Activated naive CD4-positive, alpha-beta T cell treated with anti-CD3 and anti-CD28 coated beads, Interleukin-2, amount 50 U/mL, for 24 hours (primary cell): Measurements from ENCODE around the gene FXN.

Source experiments
- H3K27ac Mint-ChIP-seq: one replicate; pipeline ENCODE4 v1.8.0; 2021; ENCODE audit warnings: mild to moderate bottlenecking, mixed read lengths
- H3K27me3 Mint-ChIP-seq: one replicate; pipeline ENCODE4 v1.8.0; 2021; ENCODE audit warnings: mixed read lengths
- H3K36me3 Mint-ChIP-seq: one replicate; pipeline ENCODE4 v1.8.0; 2021; ENCODE audit warnings: mixed read lengths
- H3K4me1 Mint-ChIP-seq: one replicate; pipeline ENCODE4 v1.8.0; 2021; ENCODE audit warnings: mixed read lengths
- H3K4me3 Mint-ChIP-seq: one replicate; pipeline ENCODE4 v1.8.0; 2021; ENCODE audit warnings: mild to moderate bottlenecking, mixed read lengths
- H3K9me3 Mint-ChIP-seq: one replicate; pipeline ENCODE4 v1.8.0; 2021; ENCODE audit warnings: mixed read lengths

The FXN gene

DNA sequence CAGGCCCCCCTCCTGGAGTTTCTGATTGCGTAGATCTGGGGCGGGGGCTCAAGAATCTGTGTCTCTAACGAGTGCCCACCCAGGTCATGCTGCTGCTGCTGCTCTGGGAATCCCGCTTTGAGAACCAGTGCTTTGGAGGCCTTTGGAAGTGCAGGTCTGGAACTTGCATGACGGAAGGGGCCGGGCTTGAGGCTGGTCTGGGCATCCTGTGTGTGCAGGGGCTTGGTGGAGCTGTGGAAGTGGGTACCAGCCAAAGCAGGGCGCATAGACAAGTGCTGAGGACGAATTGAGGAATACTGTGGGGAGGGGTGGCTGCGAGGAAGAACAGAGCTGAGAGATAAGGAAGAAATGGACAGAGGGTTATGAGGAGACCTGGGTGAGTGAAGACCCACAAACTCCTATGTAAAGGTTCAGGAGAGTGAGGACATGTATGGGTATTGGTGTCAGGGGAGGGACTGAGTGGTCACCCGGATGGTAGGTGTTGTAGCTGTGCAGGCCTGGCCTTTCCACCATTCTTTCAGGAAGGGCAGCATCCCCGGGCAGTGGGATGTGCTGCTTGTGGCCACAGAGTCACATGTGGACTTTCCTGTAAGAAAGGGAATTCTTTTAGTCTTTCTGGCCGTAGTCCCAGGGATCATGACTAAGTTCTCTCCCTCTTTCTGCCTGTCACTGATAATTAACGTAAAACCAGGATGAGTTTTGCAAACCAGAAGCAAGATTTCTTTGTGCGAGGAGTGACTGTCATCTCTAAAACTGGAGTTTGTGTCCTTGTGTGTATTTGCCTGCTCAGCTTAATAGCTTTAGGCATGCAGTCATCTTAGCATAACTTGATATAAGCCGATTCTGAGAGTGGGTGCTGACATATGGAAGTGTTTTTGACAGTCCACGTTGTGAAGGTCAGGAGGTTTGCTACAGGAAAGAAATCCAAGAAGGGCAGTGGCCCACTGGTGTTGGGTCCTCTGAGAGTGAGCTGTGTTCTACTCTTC lies 95.2 kb downstream of the FXN start:
- H3K4me1 Mint-ChIP-seq = no peaks in the 10 kb centered on the region
- no peaks in the 10 kb centered on the region for H3K9me3 Mint-ChIP-seq
- no peak overlapping the region for H3K27ac Mint-ChIP-seq
- H3K27me3 Mint-ChIP-seq = no peaks in the 10 kb centered on the region
- no peaks in the 10 kb centered on the region for H3K36me3 Mint-ChIP-seq
- H3K4me3 Mint-ChIP-seq = no peak overlapping the region

- no peaks in the 10 kb centered on the region for H3K27me3 Mint-ChIP-seq
- no peaks in the 10 kb centered on the region for H3K36me3 Mint-ChIP-seq
- H3K4me3 Mint-ChIP-seq = no peak overlapping the region
- H3K4me1 Mint-ChIP-seq = no peaks in the 10 kb centered on the region
- no peak overlapping the region for H3K27ac Mint-ChIP-seq
- no peaks in the 10 kb centered on the region for H3K9me3 Mint-ChIP-seq
Observed at GRCh38 chr9:69131682-69132081, 96.1 kb downstream of the FXN start.

- Mint-ChIP-seq H3K9me3 (no peaks in the 10 kb centered on the region), H3K27me3 (no peaks in the 10 kb centered on the region), H3K27ac (no peak overlapping the region), H3K4me3 (no peak overlapping the region), H3K36me3 (no peaks in the 10 kb centered on the region), H3K4me1 (no peaks in the 10 kb centered on the region)
Observed at GRCh38 chr9:69132361-69132760, 96.8 kb downstream of the FXN start.

DNA sequence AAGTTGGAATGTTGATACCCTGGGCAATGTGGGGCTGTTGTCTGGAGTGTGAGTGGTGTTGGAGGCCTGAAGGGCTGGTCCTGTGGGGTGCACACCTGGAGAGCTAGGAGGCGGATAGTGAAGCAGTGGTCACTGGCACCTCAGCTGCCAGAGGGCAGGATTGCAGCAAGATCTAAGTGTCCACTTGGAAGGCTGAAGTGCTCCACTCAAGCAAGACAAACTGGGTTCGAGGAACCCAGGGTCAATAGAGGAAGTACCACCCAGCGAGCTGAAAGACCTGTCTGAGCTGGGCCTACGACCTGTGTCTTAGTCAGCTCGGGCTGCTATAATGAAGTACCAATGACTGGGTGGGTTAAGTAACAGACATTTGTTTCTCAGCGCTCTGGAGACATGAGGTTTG lies 98.9 kb downstream of the FXN start:
- H3K4me3 Mint-ChIP-seq = no peak overlapping the region
- H3K36me3 Mint-ChIP-seq = peaks cover 1% of the 10 kb centered on the region
- H3K27ac Mint-ChIP-seq = no peak overlapping the region
- no peaks in the 10 kb centered on the region for H3K27me3 Mint-ChIP-seq
- no peaks in the 10 kb centered on the region for H3K4me1 Mint-ChIP-seq
- H3K9me3 Mint-ChIP-seq = no peaks in the 10 kb centered on the region

DNA sequence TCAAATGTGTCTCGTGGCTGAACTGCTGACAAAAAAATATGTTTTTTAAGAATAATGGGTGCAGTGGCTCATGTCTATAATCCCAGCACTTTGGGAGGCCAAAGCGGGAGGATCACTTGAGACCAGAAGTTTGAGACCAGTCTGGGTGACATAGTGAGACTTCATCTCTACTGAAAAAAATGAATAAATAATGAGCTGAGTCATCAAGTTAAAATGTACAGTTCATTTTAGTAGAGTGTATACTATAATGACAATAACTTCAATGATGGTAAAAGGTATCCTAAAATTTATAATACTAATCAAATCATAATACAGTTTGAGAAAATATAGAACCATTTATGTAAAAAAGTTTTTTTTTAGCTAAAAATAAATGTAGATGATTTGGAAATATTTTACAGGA lies 100.6 kb downstream of the FXN start:
- Mint-ChIP-seq H3K4me3 (no peak overlapping the region), H3K27ac (no peak overlapping the region), H3K36me3 (peaks cover 1% of the 10 kb centered on the region), H3K9me3 (no peaks in the 10 kb centered on the region), H3K4me1 (no peaks in the 10 kb centered on the region), H3K27me3 (no peaks in the 10 kb centered on the region)

GRCh38 chr9:69136779-69137178 lies 101.2 kb downstream of the FXN start:
- no peak overlapping the region for H3K27ac Mint-ChIP-seq
- peaks cover 1% of the 10 kb centered on the region for H3K36me3 Mint-ChIP-seq
- H3K9me3 Mint-ChIP-seq = no peaks in the 10 kb centered on the region
- no peak overlapping the region for H3K4me3 Mint-ChIP-seq
- H3K27me3 Mint-ChIP-seq = no peaks in the 10 kb centered on the region
- no peaks in the 10 kb centered on the region for H3K4me1 Mint-ChIP-seq

DNA sequence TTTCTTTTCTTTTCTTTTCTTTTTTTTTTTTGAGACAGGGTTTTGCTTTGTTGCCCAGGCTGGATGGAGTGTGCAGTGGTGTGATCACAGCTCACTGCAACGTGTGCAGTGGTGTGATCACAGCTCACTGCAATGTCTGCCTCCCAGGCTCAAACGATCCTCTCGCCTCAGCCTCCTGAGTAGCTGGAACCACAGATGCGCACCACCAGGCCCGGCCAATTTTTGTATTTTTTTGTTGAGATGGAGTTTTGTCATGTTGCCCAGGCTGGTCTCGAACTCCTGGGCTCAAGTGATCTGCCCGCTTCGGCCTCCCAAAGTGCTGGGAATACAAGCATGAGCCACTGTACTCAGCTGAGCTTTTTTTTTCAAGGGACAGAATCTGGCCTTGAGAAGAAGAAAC lies 101.8 kb downstream of the FXN start:
- Mint-ChIP-seq H3K4me1 (peaks cover 4% of the 10 kb centered on the region), H3K27ac (no peak overlapping the region), H3K27me3 (no peaks in the 10 kb centered on the region), H3K4me3 (no peak overlapping the region), H3K9me3 (no peaks in the 10 kb centered on the region), H3K36me3 (peaks cover 1% of the 10 kb centered on the region)

GRCh38 chr9:69139596-69139995 lies 104.0 kb downstream of the FXN start:
- H3K27ac Mint-ChIP-seq = no peak overlapping the region
- no peak overlapping the region for H3K4me3 Mint-ChIP-seq
- no peaks in the 10 kb centered on the region for H3K27me3 Mint-ChIP-seq
- H3K36me3 Mint-ChIP-seq = peaks cover 1% of the 10 kb centered on the region
- peaks cover 7% of the 10 kb centered on the region for H3K4me1 Mint-ChIP-seq
- no peaks in the 10 kb centered on the region for H3K9me3 Mint-ChIP-seq

DNA sequence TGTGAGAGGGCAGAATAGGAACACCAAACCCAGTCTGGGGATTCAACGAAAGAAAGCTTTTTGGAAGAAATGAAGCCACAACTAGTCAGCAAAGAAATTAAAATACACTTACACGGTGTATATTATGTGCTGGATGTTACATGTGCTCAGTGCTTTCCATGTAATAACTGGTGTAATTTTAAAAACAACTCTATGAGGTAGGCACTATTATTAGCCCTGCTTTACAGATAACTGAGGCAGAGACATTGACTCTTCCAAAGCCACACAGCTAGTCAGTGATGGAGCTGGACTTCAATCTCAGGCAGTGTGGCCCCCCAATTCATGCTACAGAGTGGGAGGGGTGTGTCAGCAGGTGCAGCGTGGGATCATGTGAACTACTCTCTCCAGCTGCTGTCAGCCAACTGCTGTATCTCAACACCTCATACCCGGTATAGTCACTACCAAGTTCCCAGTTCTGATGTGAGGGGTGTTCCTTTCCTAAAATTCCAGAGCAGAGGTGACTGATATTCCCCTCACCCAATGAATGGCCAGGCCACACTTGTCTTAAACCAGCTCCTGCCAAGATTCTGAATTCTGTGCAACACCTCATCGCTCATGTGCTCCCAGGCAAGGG lies 104.7 kb downstream of the FXN start:
- Mint-ChIP-seq H3K27ac (no peak overlapping the region), H3K4me3 (no peak overlapping the region), H3K9me3 (no peaks in the 10 kb centered on the region), H3K27me3 (no peaks in the 10 kb centered on the region), H3K4me1 (peaks cover 7% of the 10 kb centered on the region), H3K36me3 (peaks cover 1% of the 10 kb centered on the region)

GRCh38 chr9:69141851-69142250 lies 106.3 kb downstream of the FXN start:
- Mint-ChIP-seq H3K27me3 (no peaks in the 10 kb centered on the region), H3K4me3 (no peak overlapping the region), H3K4me1 (peaks cover 7% of the 10 kb centered on the region), H3K36me3 (peaks cover 1% of the 10 kb centered on the region), H3K27ac (no peak overlapping the region), H3K9me3 (no peaks in the 10 kb centered on the region)

- no peaks in the 10 kb centered on the region for H3K27me3 Mint-ChIP-seq
- no peaks in the 10 kb centered on the region for H3K9me3 Mint-ChIP-seq
- no peaks in the 10 kb centered on the region for H3K36me3 Mint-ChIP-seq
- H3K4me1 Mint-ChIP-seq = peaks cover 7% of the 10 kb centered on the region
- H3K27ac Mint-ChIP-seq = no peak overlapping the region
- no peak overlapping the region for H3K4me3 Mint-ChIP-seq
Observed at GRCh38 chr9:69143291-69143690, 107.7 kb downstream of the FXN start.

DNA sequence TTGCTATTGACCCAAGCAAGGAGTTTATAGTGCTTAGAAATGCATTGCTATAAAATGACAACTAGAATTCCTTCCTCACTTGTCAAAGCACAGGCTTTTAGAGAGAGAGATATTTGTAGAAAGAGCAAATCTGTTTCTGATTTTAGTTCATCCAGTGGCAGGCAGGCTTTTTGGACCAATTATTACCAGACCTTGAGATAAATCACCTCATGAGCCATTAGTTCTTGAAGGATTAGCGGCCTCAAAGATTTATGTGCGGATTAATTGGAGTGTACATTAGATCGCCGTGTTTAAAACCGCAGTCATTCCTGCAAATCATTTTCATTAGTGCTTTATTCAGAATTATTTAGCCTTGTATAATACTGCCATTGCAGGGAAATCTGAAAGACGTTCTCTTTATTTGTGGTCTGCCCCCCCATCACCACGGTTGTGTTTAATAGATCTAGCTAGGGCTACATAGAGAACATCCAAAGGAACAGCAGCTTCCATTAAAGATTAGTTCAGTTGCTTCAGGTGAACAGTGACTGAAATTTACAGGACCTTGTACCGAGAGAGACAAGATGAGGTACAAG lies 109.7 kb downstream of the FXN start:
- Mint-ChIP-seq H3K4me1 (peaks cover 7% of the 10 kb centered on the region), H3K27ac (no peak overlapping the region), H3K27me3 (no peaks in the 10 kb centered on the region), H3K9me3 (no peaks in the 10 kb centered on the region), H3K36me3 (no peaks in the 10 kb centered on the region), H3K4me3 (no peak overlapping the region)

GRCh38 chr9:69147041-69147834 lies 111.7 kb downstream of the FXN start:
- Mint-ChIP-seq H3K4me1 (peaks cover 3% of the 10 kb centered on the region), H3K36me3 (peaks cover 2% of the 10 kb centered on the region), H3K27me3 (no peaks in the 10 kb centered on the region), H3K9me3 (no peaks in the 10 kb centered on the region), H3K27ac (no peak overlapping the region), H3K4me3 (no peak overlapping the region)

DNA sequence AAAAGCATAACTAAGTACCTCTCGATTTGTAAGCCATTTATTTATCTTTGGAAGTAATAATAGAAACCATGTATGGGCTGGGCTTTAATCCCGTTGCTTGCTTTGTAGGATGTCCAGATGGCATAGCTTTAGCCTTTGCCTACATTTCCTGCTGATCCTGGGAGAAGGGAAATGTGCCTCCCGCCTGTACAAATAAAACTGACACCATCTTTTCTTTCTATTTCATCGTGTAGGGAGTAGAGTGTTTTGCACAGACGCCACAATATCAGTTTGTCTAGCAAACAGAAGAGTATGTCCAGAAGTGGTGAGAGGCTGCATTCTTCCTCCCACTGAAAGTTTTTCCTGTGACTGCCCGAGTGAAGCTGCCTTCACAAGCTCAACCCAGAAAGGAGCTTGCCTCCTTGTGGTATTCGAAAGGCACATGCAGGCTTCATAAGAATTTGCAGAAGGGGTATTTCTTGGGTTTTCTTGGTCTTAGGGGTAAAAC lies 113.8 kb downstream of the FXN start:
- no peak overlapping the region for H3K4me3 Mint-ChIP-seq
- H3K9me3 Mint-ChIP-seq = no peaks in the 10 kb centered on the region
- peaks cover 2% of the 10 kb centered on the region for H3K36me3 Mint-ChIP-seq
- no peaks in the 10 kb centered on the region for H3K4me1 Mint-ChIP-seq
- H3K27me3 Mint-ChIP-seq = no peaks in the 10 kb centered on the region
- no peak overlapping the region for H3K27ac Mint-ChIP-seq
